HEK293 (cell line): ENCODE data around the gene RFC1.
"Not testable (repeated sequence)": the region's sequence is repeated elsewhere in the genome, so short reads cannot be mapped to it uniquely, and the experiment has no call there.

Experiments
- CTCF ChIA-PET: fragments of 350-600 bp; formaldehyde crosslinking; extraction: SDS; loops from one replicate; lab custom pipeline; 2021; ENCODE audit warnings: antibody characterized with exemption; lab: Yijun Ruan, JAX
- POLR2A ChIA-PET: fragments of 300-600 bp; formaldehyde crosslinking; extraction: SDS; loops from one replicate; lab custom pipeline; 2020; ENCODE audit warnings: antibody characterized with exemption, inconsistent platforms; lab: Yijun Ruan, JAX
- H3K27ac ChIP-seq: fragments of 200-500 bp; sonication (Bioruptor generic); 2 replicates; pipeline ENCODE4 v1.5.1; 2014; ENCODE audit warnings: low read depth, low read length, control low read depth, inconsistent platforms; ENCODE audit errors: extremely low read depth
- H3K36me3 ChIP-seq, 2 experiments: fragments of 200-500 bp in 1 of 2; sonication (Bioruptor generic) in 1 of 2; 1 replicate in 1 of 2; 2 replicates in 1 of 2; pipeline ENCODE4 v1.5.1; 2014 to 2017; ENCODE audit warnings: inconsistent platforms in 2 of 2, low read length in 2 of 2; ENCODE audit not compliant: control insufficient read depth in 2 of 2, insufficient read depth in 1 of 2
- H3K4me1 ChIP-seq: fragments of 200-500 bp; sonication (Bioruptor generic); 2 replicates; pipeline ENCODE4 v1.5.1; 2014; ENCODE audit warnings: mild to moderate bottlenecking, low read length, inconsistent platforms; ENCODE audit not compliant: control insufficient read depth, insufficient read depth
- H3K4me3 ChIP-seq: 2 replicates; pipeline ENCODE4 v1.5.1; 2011; ENCODE audit warnings: low read depth, mild to moderate bottlenecking, control low read depth, low read length, moderate library complexity
- H3K9me3 ChIP-seq: fragments of 200-500 bp; sonication (Bioruptor generic); 2 replicates; pipeline ENCODE4 v1.5.1; 2014; ENCODE audit warnings: low read depth, low read length, inconsistent platforms; ENCODE audit not compliant: control insufficient read depth, insufficient read depth
- BCL11B ChIP-seq: fragments of 450-650 bp; formaldehyde crosslinking; IDR thresholded peaks from 2 replicates; pipeline ENCODE4 v1.5.1; 2016; ENCODE audit warnings: low read depth, missing biosample characterization, missing genetic modification characterization
- BCL6B ChIP-seq: fragments of 450-650 bp; formaldehyde crosslinking; IDR thresholded peaks from 2 replicates; pipeline ENCODE4 v1.5.1; 2017; ENCODE audit warnings: missing biosample characterization, missing genetic modification characterization
- INSM2 ChIP-seq: fragments of 450-650 bp; formaldehyde crosslinking; IDR thresholded peaks from 2 replicates; pipeline ENCODE4 v1.5.1; 2016; ENCODE audit warnings: missing biosample characterization, missing genetic modification characterization
- KLF16 ChIP-seq: fragments of 450-650 bp; formaldehyde crosslinking; IDR thresholded peaks from 2 replicates; pipeline ENCODE4 v1.5.1; 2017; ENCODE audit warnings: missing biosample characterization, missing genetic modification characterization
- MYNN ChIP-seq: fragments of 450-650 bp; formaldehyde crosslinking; IDR thresholded peaks from 2 replicates; pipeline ENCODE4 v1.5.1; 2016; ENCODE audit warnings: missing biosample characterization, missing genetic modification characterization, borderline replicate concordance
- ZIC2 ChIP-seq: fragments of 450-650 bp; formaldehyde crosslinking; IDR thresholded peaks from 2 replicates; pipeline ENCODE4 v1.5.1; 2016; ENCODE audit warnings: missing biosample characterization, missing genetic modification characterization
- ZNF184 ChIP-seq: fragments of 450-650 bp; IDR thresholded peaks from 2 replicates; pipeline ENCODE4 v1.5.1; 2018; ENCODE audit warnings: missing biosample characterization, mild to moderate bottlenecking, missing genetic modification characterization
- ZNF221 ChIP-seq: fragments of 450-650 bp; formaldehyde crosslinking; IDR thresholded peaks from 2 replicates; pipeline ENCODE4 v1.5.1; 2017; ENCODE audit warnings: missing biosample characterization, missing genetic modification characterization, borderline replicate concordance
- ZNF266 ChIP-seq: fragments of 450-650 bp; formaldehyde crosslinking; IDR thresholded peaks from 2 replicates; pipeline ENCODE4 v1.5.1; 2016; ENCODE audit warnings: missing biosample characterization, missing genetic modification characterization, low read depth
- ZNF292 ChIP-seq: fragments of 450-650 bp; formaldehyde crosslinking; IDR thresholded peaks from 2 replicates; pipeline ENCODE4 v1.5.1; 2016; ENCODE audit warnings: low read depth, missing biosample characterization, missing genetic modification characterization, borderline replicate concordance
- ZNF366 ChIP-seq: fragments of 450-650 bp; formaldehyde crosslinking; conservative IDR thresholded peaks from 2 replicates; pipeline ENCODE4 v1.5.1; 2016; ENCODE audit warnings: missing biosample characterization, missing genetic modification characterization
- ZNF398 ChIP-seq: fragments of 450-650 bp; formaldehyde crosslinking; IDR thresholded peaks from 2 replicates; pipeline ENCODE4 v1.5.1; 2017; ENCODE audit warnings: missing biosample characterization, missing genetic modification characterization
- ZNF473 ChIP-seq: fragments of 450-650 bp; formaldehyde crosslinking; IDR thresholded peaks from 2 replicates; pipeline ENCODE4 v1.5.1; 2017; ENCODE audit warnings: missing biosample characterization, missing genetic modification characterization
- ZNF558 ChIP-seq: fragments of 450-650 bp; formaldehyde crosslinking; IDR thresholded peaks from 2 replicates; pipeline ENCODE4 v1.5.1; 2016; ENCODE audit warnings: missing biosample characterization, missing genetic modification characterization
- ZNF561 ChIP-seq: fragments of 450-650 bp; IDR thresholded peaks from 2 replicates; pipeline ENCODE4 v1.5.1; 2018; ENCODE audit warnings: missing biosample characterization, missing genetic modification characterization, borderline replicate concordance
- ZNF610 ChIP-seq: fragments of 450-650 bp; formaldehyde crosslinking; IDR thresholded peaks from 2 replicates; pipeline ENCODE4 v1.5.1; 2016; ENCODE audit warnings: missing biosample characterization, missing genetic modification characterization, borderline replicate concordance
- ZNF624 ChIP-seq: fragments of 450-650 bp; formaldehyde crosslinking; IDR thresholded peaks from 2 replicates; pipeline ENCODE4 v1.5.1; 2017; ENCODE audit warnings: missing biosample characterization, missing genetic modification characterization
- ZNF654 ChIP-seq: fragments of 450-650 bp; formaldehyde crosslinking; IDR thresholded peaks from 2 replicates; pipeline ENCODE4 v1.5.1; 2016; ENCODE audit warnings: low read depth, missing biosample characterization, missing genetic modification characterization
- ZNF670 ChIP-seq: fragments of 450-650 bp; formaldehyde crosslinking; IDR thresholded peaks from 2 replicates; pipeline ENCODE4 v1.5.1; 2016; ENCODE audit warnings: missing biosample characterization, missing genetic modification characterization, low read depth
- TF ChIP-seq, protein P1 (sequence below): fragments of 450-650 bp; formaldehyde crosslinking; conservative IDR thresholded peaks from 2 replicates; pipeline ENCODE4 v1.5.1; 2016; ENCODE audit warnings: low read depth, missing biosample characterization, missing genetic modification characterization

RFC1 gene

GRCh38 chr4:39415678-39416283, 49.6 kb upstream of the RFC1 start (continued):
- TF ChIP-seq ZNF398 (tag by site-specific recombination), result no peak

- H3K4me3 ChIP-seq, H3K4me1 ChIP-seq, H3K9me3 ChIP-seq, CTCF ChIA-PET, H3K36me3 ChIP-seq, POLR2A ChIA-PET, H3K27ac ChIP-seq: not testable (repeated sequence)
These were observed 45.4 kb upstream of the RFC1 start for GRCh38 chr4:39411561-39411960.

DNA sequence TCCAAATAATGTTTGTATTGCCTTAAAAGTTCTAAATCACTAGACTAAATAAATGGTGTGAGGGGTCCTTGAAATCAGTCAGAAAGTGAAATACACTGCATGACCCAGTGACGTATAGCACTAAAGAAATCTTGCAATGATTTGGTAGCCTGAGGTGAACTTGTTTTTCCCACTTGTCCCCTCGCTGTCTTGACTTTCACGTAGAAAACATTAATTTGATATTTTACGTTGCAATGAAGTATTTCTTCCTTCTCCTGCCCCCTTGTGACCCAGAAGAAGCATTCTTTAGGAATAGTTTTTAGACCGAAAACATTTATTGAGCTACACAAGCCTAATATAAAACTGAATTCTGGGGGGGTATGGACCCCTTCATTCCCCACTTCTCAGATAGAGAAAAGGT, 44.3 kb upstream of the RFC1 start:
- Histone ChIP-seq H3K27ac (no peak overlapping the region), H3K36me3 (no peaks in the 10 kb centered on the region), H3K4me1 (no peaks in the 10 kb centered on the region), H3K9me3 (no peaks in the 10 kb centered on the region), H3K4me3 (no peak overlapping the region)
- ChIA-PET CTCF (interaction anchor here (0.7 kb wide), 1 partner anchor 637 kb away, joined by 3 read pairs; no protein-coding TSS in a partner anchor), POLR2A (no interaction called here)
- TF ChIP-seq ZNF654 (tag by site-specific recombination) (0 out of 2 replicates have a peak, but pooled peaks have one; percentile 18), ZNF670 (tag by site-specific recombination) (no peak), ZNF366 (tag by site-specific recombination) (no peak), ZIC2 (tag by site-specific recombination) (no peak)
- TF ChIP-seq, protein P1, sequence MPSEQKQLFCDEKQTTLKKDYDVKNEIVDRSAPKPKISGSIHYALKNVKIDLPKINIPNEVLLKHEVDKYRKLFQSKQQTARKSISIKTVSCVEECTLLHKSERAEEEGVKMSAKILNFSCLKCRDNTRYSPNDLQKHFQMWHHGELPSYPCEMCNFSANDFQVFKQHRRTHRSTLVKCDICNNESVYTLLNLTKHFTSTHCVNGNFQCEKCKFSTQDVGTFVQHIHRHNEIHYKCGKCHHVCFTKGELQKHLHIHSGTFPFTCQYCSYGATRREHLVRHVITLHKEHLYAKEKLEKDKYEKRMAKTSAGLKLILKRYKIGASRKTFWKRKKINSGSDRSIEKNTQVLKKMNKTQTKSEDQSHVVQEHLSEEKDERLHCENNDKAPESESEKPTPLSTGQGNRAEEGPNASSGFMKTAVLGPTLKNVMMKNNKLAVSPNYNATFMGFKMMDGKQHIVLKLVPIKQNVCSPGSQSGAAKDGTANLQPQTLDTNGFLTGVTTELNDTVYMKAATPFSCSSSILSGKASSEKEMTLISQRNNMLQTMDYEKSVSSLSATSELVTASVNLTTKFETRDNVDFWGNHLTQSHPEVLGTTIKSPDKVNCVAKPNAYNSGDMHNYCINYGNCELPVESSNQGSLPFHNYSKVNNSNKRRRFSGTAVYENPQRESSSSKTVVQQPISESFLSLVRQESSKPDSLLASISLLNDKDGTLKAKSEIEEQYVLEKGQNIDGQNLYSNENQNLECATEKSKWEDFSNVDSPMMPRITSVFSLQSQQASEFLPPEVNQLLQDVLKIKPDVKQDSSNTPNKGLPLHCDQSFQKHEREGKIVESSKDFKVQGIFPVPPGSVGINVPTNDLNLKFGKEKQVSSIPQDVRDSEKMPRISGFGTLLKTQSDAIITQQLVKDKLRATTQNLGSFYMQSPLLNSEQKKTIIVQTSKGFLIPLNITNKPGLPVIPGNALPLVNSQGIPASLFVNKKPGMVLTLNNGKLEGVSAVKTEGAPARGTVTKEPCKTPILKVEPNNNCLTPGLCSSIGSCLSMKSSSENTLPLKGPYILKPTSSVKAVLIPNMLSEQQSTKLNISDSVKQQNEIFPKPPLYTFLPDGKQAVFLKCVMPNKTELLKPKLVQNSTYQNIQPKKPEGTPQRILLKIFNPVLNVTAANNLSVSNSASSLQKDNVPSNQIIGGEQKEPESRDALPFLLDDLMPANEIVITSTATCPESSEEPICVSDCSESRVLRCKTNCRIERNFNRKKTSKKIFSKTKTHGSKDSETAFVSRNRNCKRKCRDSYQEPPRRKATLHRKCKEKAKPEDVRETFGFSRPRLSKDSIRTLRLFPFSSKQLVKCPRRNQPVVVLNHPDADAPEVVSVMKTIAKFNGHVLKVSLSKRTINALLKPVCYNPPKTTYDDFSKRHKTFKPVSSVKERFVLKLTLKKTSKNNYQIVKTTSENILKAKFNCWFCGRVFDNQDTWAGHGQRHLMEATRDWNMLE (tag by site-specific recombination), result no peak

- no peak overlapping the region for H3K27ac ChIP-seq
- ChIA-PET CTCF (no interaction called here), POLR2A (no interaction called here)
These were observed 41.4 kb upstream of the RFC1 start for GRCh38 chr4:39407584-39407885.

More at GRCh38 chr4:39407584-39407885, 41.4 kb upstream of the RFC1 start:
- Histone ChIP-seq H3K9me3 (no peaks in the 10 kb centered on the region), H3K36me3 (no peaks in the 10 kb centered on the region), H3K4me1 (no peaks in the 10 kb centered on the region), H3K4me3 (no peak overlapping the region)
- no peak for TF ChIP-seq ZNF610 (tag by site-specific recombination)
- TF ChIP-seq ZNF624 (tag by site-specific recombination), result no peak
- TF ChIP-seq ZNF292, result no peak
- TF ChIP-seq INSM2 (tag by site-specific recombination), result no peak
- no peak for TF ChIP-seq ZNF221 (tag by site-specific recombination)
- TF ChIP-seq BCL6B (tag by site-specific recombination), result no peak
- no peak for TF ChIP-seq ZNF473 (tag by site-specific recombination)
- TF ChIP-seq ZNF266 (tag by site-specific recombination), result no peak
- no peak for TF ChIP-seq BCL11B (tag by site-specific recombination)
- no peak for TF ChIP-seq ZNF561 (tag by site-specific recombination)
- no peak for TF ChIP-seq ZNF558 (tag by site-specific recombination)
- no peak for TF ChIP-seq KLF16 (tag by site-specific recombination)
- TF ChIP-seq MYNN (tag by site-specific recombination), result no peak
- no peak for TF ChIP-seq ZNF184 (tag by site-specific recombination)
